HUES6 (cell line): ENCODE measurements around the gene CDCA3.
"Not testable (repeated sequence)": the region's sequence is repeated elsewhere in the genome, so short reads cannot be mapped to it uniquely, and the experiment has no call there.

Source experiments
- H3K27ac ChIP-seq: 2 replicates; pipeline ENCODE4 v1.7.0; 2013; ENCODE audit warnings: low read depth, mild to moderate bottlenecking, low read length, inconsistent platforms
- H3K27me3 ChIP-seq: 2 replicates; pipeline ENCODE4 v1.6.1; 2013; ENCODE audit warnings: low read length; ENCODE audit not compliant: control insufficient read depth, insufficient read depth
- H3K36me3 ChIP-seq: 2 replicates; pipeline ENCODE4 v1.6.1; 2013; ENCODE audit warnings: low read length; ENCODE audit not compliant: control insufficient read depth, insufficient read depth
- H3K4me1 ChIP-seq: 2 replicates; pipeline ENCODE4 v1.6.1; 2013; ENCODE audit warnings: low read length; ENCODE audit not compliant: control insufficient read depth, insufficient read depth
- H3K4me3 ChIP-seq: 2 replicates; pipeline ENCODE4 v1.5.1; 2013; ENCODE audit warnings: low read depth, low read length
- H3K9ac ChIP-seq: one replicate; pipeline ENCODE4 v1.6.1; 2013; ENCODE audit warnings: mild to moderate bottlenecking, low read length
- H3K9me3 ChIP-seq: 2 replicates; pipeline ENCODE4 v1.6.1; 2013; ENCODE audit warnings: low read depth, low read length; ENCODE audit not compliant: control insufficient read depth, insufficient read depth

Gene CDCA3

DNA sequence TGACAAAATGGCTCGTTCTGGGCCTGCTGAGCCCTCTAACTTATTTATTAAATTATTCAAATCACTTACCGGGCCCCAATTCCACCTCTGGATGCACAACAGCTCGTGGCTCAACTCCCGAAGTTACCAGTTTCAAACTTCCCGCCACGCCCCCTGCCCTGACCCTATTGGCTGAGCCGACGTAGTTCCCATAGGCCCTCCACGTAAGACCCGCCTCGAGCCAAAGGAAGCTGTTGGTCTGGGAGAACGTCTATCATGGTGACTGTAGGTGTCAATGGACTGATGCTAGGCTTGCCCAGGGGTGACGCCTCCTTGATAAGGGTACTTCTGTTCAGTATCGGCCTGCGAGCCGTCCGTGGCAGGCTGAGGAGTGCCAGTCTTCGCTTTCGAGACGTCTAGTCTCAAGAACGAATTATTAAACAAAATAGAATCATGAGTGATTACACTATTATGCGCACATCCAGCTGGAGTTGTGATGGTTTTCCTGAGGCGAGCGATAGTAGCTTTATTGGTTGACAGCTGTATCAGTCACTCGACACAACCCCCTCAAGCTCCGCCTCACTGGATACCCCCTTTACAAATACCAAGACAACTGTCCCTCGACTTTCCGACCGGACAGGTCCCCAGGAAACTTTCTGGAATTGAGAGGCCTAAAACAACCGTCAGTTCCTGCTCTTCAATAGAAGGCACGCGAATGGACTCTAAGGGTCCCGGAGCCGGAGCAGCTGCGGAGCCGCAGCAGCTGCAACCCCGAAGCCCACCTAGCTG lies at the start of gene CDCA3:
CDCA3 (minus strand) TSS at position 134 of the 768 bp plus-strand sequence. CDS start 334 bp downstream, outside the sequence.
- Histone ChIP-seq H3K27me3 (no peaks in the 10 kb centered on the region), H3K9me3 (no peaks in the 10 kb centered on the region), H3K36me3 (peaks cover 48% of the 10 kb centered on the region), H3K4me1 (peaks cover 12% of the 10 kb centered on the region), H3K9ac (peak within 1 kb of the TSS; percentile 82), H3K4me3 (peak within 1 kb of the TSS; percentile 83), H3K27ac (no peak within 1 kb of the TSS)

DNA sequence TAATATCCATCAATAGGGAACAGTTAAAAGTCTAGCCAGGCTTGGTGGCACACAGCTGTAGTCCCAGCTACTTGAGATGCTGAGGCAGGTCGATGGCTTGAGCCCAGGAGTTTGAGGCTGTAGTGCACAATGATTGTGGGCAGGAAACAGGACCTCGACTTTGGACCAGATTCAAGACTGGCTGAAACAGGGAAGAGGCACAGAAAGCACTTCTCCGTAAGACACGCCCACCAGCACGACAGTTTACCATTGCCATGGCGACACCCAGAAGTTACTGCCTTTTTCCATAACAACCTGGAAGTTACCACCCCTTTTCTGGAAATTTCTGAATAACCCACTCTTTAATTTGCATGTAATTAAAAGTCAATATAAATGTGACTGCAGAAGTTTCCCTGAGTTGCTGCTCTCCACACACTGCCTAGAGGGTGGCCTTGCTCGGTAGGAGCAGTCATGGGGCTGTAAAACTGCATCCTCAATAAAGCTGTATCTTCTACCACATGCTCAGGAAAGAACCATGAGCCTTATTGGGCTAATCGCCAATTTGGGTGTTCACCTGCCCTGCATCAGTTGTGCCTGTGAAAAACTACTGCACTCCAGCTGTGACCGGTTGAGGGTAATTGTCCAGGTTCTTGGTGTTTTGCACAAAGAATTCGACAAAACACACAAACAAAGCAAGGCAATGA lies 48.9 kb upstream of the CDCA3 start:
- no peak overlapping the region for H3K9ac ChIP-seq
- H3K27me3 ChIP-seq, result no peaks in the 10 kb centered on the region
- no peaks in the 10 kb centered on the region for H3K9me3 ChIP-seq
- H3K27ac ChIP-seq, result no peak overlapping the region
- H3K36me3 ChIP-seq, result no peaks in the 10 kb centered on the region
- peaks cover 11% of the 10 kb centered on the region for H3K4me1 ChIP-seq
- H3K4me3 ChIP-seq, result no peak overlapping the region

DNA sequence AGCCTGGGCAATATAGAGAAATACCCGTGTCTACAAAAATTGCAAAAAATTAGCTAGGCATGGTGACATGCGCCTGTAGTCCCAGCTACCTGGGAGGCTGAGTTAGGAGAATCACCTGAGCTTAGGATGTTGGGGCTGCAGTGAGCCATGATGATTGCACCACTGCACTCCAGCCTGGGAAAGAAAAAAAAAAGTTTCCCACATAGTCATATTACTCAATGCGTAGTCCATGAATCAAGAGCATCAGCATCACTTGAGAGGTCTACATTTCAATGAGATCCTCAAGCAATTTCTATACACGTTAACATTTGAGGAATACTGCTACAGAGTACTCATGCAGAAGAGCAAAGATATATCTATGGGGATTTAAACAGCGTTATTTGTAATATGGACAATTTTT lies 48.3 kb upstream of the CDCA3 start:
- Histone ChIP-seq H3K4me3 (no peak overlapping the region), H3K9me3 (no peaks in the 10 kb centered on the region), H3K4me1 (peaks cover 11% of the 10 kb centered on the region), H3K36me3 (no peaks in the 10 kb centered on the region), H3K27ac (no peak overlapping the region), H3K27me3 (no peaks in the 10 kb centered on the region), H3K9ac (no peak overlapping the region)

DNA sequence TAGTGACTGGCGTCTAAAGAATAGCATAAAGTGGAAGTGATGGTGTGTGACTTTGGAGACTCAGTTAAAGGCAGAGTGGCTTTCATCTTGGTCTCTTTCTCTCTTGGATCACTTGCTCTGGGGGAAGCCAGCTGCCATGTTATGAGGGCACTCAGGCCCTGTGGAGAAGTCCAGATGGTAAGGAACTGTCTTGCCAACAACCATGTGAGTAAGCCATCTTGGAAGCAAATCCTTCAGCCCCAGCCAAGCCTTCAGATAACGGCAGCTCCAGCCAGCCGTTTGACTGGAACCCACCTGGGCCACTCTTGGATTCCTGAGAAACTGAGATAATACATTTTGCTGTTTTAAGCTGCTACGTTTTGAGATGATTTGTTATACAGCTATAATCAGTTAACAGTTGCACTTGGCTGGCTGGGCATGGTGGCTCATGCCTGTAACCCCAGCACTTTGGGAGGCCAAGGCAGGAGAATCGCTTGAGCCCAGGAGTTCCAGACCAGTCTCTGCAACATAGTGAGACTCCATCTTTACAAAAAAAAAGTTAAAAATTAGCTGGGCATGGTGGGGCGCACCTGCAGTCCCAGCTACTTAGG lies 45.9 kb upstream of the CDCA3 start:
- H3K9me3 ChIP-seq, result no peaks in the 10 kb centered on the region
- H3K27ac ChIP-seq, result no peak overlapping the region
- no peaks in the 10 kb centered on the region for H3K4me1 ChIP-seq
- no peak overlapping the region for H3K9ac ChIP-seq
- H3K4me3 ChIP-seq, result no peak overlapping the region
- no peaks in the 10 kb centered on the region for H3K27me3 ChIP-seq
- no peaks in the 10 kb centered on the region for H3K36me3 ChIP-seq

DNA sequence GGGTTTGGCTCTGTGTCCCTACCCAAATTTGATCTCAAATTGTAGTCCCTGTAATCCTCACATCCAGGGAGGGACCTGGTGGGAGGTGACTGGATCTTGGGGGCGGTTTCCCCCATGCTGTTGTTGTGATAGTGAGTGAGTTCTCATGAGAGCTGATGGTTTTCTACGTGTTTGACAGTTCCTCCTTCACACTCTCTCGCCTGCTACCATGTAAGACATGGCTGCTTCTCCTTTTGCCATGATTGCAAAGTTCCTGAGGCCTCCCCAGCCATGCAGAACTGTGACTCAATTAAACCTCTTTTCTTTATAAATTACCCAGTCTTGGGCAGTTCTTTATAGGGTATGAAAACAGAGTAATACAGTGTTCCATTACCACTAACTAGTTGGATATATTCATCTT lies 43.2 kb upstream of the CDCA3 start:
- Histone ChIP-seq H3K27ac (no peak overlapping the region), H3K27me3 (no peaks in the 10 kb centered on the region), H3K36me3 (no peaks in the 10 kb centered on the region)

DNA sequence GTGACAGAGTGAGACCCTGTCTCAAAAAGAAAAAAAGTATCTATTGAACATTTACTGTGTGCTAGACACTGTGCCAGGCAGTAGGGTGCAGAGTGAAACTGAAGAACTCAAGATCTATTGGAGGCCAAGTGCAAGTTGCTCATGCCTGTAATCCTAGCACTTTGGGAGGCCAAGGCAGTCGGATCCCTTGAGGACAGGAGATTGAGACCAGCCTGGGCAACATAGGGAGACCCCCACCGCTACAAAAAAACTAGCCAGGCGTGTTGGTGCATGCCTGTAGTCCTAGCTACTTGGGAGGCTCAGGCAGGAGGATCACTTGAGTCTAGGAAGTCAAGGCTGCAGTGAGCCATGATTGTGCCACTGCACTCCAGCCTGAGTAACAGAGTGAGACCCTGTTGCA lies 41.6 kb upstream of the CDCA3 start:
- peaks cover 17% of the 10 kb centered on the region for H3K4me1 ChIP-seq
- not testable (repeated sequence) for H3K9me3 ChIP-seq, H3K27ac ChIP-seq, H3K27me3 ChIP-seq, H3K4me3 ChIP-seq, H3K9ac ChIP-seq, H3K36me3 ChIP-seq

More for the DNA sequence above, 43.2 kb upstream of the CDCA3 start:
- Histone ChIP-seq H3K4me3 (no peak overlapping the region), H3K4me1 (peaks cover 11% of the 10 kb centered on the region; the same call in 1 of the 2 replicates), H3K9me3 (no peaks in the 10 kb centered on the region), H3K9ac (no peak overlapping the region)

DNA sequence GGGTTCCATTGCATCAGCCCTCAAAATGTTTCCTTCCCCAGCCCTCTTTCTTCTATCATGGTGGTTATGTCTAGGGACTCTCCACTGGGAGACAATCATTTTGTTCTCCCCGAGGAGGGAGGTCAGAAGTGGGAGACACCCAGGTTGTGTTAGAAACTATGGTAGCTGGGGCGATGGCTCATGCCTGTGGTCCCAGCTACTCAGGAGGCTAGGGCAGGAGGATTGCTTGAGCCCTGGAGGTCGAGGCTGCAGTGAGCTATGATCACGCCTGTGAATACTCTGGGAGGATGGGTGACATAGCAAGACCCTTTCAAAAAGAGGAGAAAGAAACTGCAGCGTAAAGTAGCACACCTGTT lies 40.5 kb upstream of the CDCA3 start:
- Histone ChIP-seq H3K27ac (peak overlapping the region; percentile 86), H3K4me1 (peaks cover 22% of the 10 kb centered on the region), H3K27me3 (no peaks in the 10 kb centered on the region), H3K9ac (peak overlapping the region; percentile 82), H3K36me3 (no peaks in the 10 kb centered on the region), H3K9me3 (no peaks in the 10 kb centered on the region), H3K4me3 (peak overlapping the region; percentile 57)

DNA sequence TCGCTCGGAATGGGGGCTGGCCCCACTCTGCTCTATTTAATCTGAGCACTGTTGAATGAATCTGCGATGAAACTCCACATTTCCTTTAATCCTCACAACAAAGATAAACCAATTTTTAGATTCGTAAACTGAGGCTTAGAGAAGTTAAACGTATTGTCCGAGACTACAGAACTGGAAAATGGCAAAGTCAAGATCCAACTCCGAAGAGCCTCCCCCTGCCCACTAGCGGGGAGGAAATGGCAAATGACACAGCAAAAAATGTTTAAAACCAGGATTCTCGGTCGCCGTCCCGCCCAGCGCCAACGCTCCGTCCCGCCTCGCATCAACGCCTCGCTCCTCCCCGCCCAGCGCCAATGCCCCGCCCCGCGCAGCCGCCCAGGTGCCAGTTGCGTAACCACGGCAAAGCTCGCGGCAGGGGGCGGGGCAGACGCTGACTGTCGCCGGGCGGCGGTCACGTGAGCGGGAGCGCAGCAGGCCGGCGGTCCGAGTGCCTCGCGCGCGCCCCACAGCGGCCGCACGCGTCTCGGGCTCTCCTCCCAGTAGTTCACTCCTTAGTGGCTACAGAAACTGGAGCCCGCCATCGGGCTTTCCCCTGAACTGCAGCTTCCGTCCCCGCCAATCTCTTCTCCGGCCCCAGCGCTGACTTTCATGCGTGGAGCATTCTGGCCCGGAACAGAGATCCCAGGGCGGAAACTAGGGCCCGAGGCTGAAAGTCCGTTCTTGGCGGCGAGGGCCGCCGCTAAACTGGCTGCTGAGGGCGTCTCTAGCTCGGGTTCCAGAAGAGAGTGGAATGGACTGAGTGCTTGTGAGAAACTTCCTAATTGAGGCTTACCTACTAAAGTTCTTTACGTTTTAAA lies 39.9 kb upstream of the CDCA3 start:
- Histone ChIP-seq H3K9ac (peak overlapping the region; percentile 82), H3K27me3 (no peaks in the 10 kb centered on the region), H3K9me3 (no peaks in the 10 kb centered on the region), H3K4me3 (peak overlapping the region; percentile 57), H3K27ac (peak overlapping the region; percentile 96), H3K36me3 (no peaks in the 10 kb centered on the region), H3K4me1 (peaks cover 22% of the 10 kb centered on the region)

DNA sequence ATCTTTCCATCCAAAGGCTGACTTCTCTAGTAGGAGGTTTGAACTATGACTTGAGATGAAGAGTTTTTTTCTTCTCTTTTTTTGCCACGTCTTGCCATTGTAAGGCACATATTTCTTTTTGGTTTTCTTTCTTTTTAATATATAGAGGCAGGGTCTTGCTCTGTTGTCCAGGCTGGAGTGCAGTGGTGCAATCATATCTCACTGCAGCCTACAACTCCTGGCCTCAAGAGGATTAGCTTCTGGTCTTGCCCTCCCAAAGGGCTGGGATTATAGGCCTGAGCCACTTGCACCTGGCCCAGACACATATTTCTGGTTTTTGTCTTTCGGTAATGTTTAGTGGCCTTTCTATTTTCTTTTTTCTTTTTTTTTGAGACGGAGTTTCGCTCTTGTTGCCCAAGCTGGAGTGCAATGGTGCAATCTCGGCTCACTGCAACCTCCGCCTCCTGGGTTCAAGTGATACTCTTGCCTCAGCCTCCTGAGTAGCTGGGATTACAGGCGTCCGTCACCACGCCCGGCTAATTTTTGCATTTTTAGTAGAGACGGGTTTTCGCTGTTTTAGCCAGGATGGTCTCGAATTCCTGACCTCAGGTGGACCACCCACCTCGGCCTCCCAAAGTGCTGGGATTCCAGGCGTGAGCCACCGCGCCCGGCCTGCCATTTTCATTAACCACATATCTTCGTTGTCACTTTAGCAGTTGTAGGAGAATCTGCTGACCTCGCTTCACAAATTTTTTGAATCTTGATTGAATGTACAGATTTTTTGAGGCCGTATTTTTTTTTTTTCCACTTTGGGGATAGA lies 38.9 kb upstream of the CDCA3 start:
- peak overlapping the region; percentile 39 for H3K4me3 ChIP-seq
- peak overlapping the region; percentile 96 for H3K27ac ChIP-seq
- H3K27me3 ChIP-seq, H3K36me3 ChIP-seq, H3K9me3 ChIP-seq: not testable (repeated sequence)
- H3K4me1 ChIP-seq, result peaks cover 30% of the 10 kb centered on the region
- peak overlapping the region; percentile 75 for H3K9ac ChIP-seq

DNA sequence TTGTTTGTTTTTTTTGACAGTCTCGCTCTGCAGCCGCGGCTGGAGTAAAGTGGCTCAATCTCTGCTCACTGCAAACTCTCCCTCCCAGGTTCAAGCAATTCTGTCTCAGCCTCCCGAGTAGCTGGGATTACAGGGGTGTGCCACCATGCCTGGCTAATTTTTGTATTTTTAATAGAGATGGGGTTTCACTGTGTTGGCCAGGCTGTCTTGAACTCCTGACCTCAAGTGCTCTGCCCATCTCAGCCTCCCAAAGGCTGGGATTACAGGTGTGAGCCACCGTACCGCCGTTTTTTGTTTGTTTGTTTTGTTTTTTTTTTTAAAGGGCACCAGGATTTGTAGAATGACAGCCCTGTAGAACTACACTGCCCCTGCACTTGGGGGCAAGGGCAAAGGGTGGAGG lies 37.7 kb upstream of the CDCA3 start:
- H3K27ac ChIP-seq, result peak overlapping the region; percentile 4; the same call in 1 of the 2 replicates
- H3K27me3 ChIP-seq, H3K9me3 ChIP-seq, H3K9ac ChIP-seq, H3K4me3 ChIP-seq: not testable (repeated sequence)
- H3K4me1 ChIP-seq, result peaks cover 39% of the 10 kb centered on the region
- peaks cover 11% of the 10 kb centered on the region for H3K36me3 ChIP-seq
